Endothelial cell of umbilical vein (primary cell): ENCODE results near the gene RHBDD3.

Experiments used
- CTCF ChIP-seq, 2 donors: IDR thresholded peaks; 1 replicate in 1 of 2; 2 replicates in 1 of 2; pipeline ENCODE4 v1.5.1; 2011; ENCODE audit warnings: low read length in 2 of 2, mild to moderate bottlenecking in 2 of 2, moderate library complexity in 2 of 2, control low read depth in 1 of 2, inconsistent platforms in 1 of 2, low read depth in 1 of 2; ENCODE audit not compliant: insufficient read depth in 1 of 2; ENCODE audit errors: extremely low read depth in 1 of 2
- EZH2 ChIP-seq: IDR thresholded peaks from 2 replicates; pipeline ENCODE4 v1.6.1; 2012; ENCODE audit warnings: borderline replicate concordance, low read depth, mild to moderate bottlenecking, moderate library complexity, low read length, inconsistent platforms; ENCODE audit not compliant: severe bottlenecking
- JUN ChIP-seq: IDR thresholded peaks from 2 replicates; pipeline ENCODE4 v1.6.1; 2011; ENCODE audit warnings: borderline replicate concordance, low read depth; ENCODE audit not compliant: insufficient read length, insufficient read depth
- MAX ChIP-seq: IDR thresholded peaks from 2 replicates; pipeline ENCODE4 v1.6.1; 2011; ENCODE audit not compliant: insufficient read depth, insufficient read length
- POLR2A ChIP-seq: IDR thresholded peaks from 2 replicates; pipeline ENCODE4 v1.6.1; 2012; ENCODE audit warnings: low read depth, mild to moderate bottlenecking, control low read depth, low read length
- POLR2AphosphoS5 ChIP-seq: IDR thresholded peaks from 2 replicates; pipeline ENCODE4 v1.6.1; 2012; ENCODE audit warnings: low read depth, mild to moderate bottlenecking, control low read depth, low read length, moderate library complexity; ENCODE audit not compliant: insufficient read depth

GRCh38 chr22:29269230-29269604 lies 1.4 kb upstream of the RHBDD3 start:
- no peak for TF ChIP-seq POLR2A
- no peak for TF ChIP-seq JUN
- no peak for TF ChIP-seq EZH2
- no peak for TF ChIP-seq CTCF (IDR thresholded peaks at IDR 0.05; ENCODE audit: extremely low read depth in 1 of 2, insufficient read depth in 1 of 2, low read depth in 1 of 2, low read length in 2 of 2)
- TF ChIP-seq MAX: no peak
- no peak for TF ChIP-seq POLR2AphosphoS5
